Motor neuron (in vitro differentiated cells): Measurements from ENCODE around the gene STK17B. TPM values are rescaled to one million over a fixed set of nuclear protein-coding genes. Genes with fewer than 3 reads are reported as not detected.

Experiments used
- ATAC-seq, 8 experiments: fragments of 200-7000 bp; cut with Tn5 transposase; replicated peaks in 6 of 8; 2 replicates each; pipeline ENCODE4 v1.8.0; 2021; ENCODE audit warnings: mild to moderate bottlenecking in 8 of 8, moderate library complexity in 8 of 8
- H3K27ac ChIP-seq, 2 donors: fragments of 250-450 bp; sonication (Bioruptor Pico); 2 replicates each; pipeline ENCODE4 v1.9.0; 2021; ENCODE audit warnings: antibody characterized with exemption in 2 of 2, mild to moderate bottlenecking in 2 of 2, moderate library complexity in 1 of 2
- H3K4me1 ChIP-seq, 2 donors: fragments of 250-450 bp; sonication (Bioruptor Pico); replicated peaks in 1 of 2; 2 replicates each; pipeline ENCODE4 v1.6.1; 2021; ENCODE audit warnings: antibody characterized with exemption in 2 of 2, mild to moderate bottlenecking in 2 of 2, moderate library complexity in 1 of 2
- H3K4me3 ChIP-seq, 5 donors: fragments of 250-450 bp; sonication (Bioruptor Pico); 2 replicates each; pipeline ENCODE4 v1.9.0; 2021; ENCODE audit warnings: antibody characterized with exemption in 5 of 5, mild to moderate bottlenecking in 5 of 5, moderate library complexity in 4 of 5
- WGBS, 10 experiments: fragments of 450-650 bp; shearing (Covaris generic); methylation state at CpG; one replicate each; pipeline ENCODE4 v1.0.0; 2022; 5-methylcytosine and 5-hydroxymethylcytosine counted together
- in situ Hi-C, 9 experiments: fragments of 400-800 bp; cut with MboI; loops; one replicate each; pipeline ENCODE4 v1.15.0; 2021; ENCODE audit warnings: low sequenced_read_pairs in 9 of 9, low pct_unique_long_range_greater_than_20kb in 2 of 9; ENCODE audit not compliant: unreplicated experiment in 9 of 9
- total RNA-seq, 8 experiments: library from RNA; unstranded; fragments of 300-600 nt; gene quantifications; 2 replicates each; pipeline versions ENCODE4 v1.2.3 to v1.2.4, GENCODE V29; 2022

STK17B gene
- total RNA-seq, 8 experiments from 2014 or later = 2.7 to 28.3 (median 5.8) TPM

GRCh38 chr2:196142825-196143224, 28.6 kb downstream of the STK17B start:
- ATAC-seq = no peak
- Histone ChIP-seq H3K4me1 (no peaks in the 10 kb centered on the region), H3K4me3 (no peak overlapping the region), H3K27ac (no peak overlapping the region)
- 60 to 100% (median 100%) methylated on average over 1 of the region's 1 CpG; no CpG with 5 or more reads in 3 of the 10 experiments for WGBS, 10 experiments
- in situ Hi-C loops = no loop called here

DNA sequence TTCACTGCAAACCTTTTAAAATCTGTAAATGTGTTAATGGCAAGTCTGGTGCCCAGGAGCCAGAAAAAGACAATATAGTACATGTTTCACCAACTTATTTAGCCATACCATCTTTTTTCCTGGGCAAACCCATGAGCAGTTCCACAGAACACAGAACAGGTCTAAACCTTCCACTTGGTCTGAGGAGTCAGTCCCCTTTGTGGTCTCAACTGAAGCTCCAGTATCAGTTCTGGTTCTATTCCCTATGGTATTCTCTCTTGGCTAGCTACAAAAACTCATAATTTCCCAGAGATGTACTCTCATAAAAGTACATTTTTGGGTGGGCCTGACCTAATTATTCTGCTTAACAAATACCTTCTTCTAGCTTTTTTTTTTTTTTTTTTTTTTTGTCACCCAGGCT, 31.2 kb downstream of the STK17B start:
- H3K4me1 ChIP-seq = no peaks in the 10 kb centered on the region
- in situ Hi-C loops = no loop called here
- ATAC-seq = no peak
- H3K27ac ChIP-seq = no peak overlapping the region
- H3K4me3 ChIP-seq = no peak overlapping the region

DNA sequence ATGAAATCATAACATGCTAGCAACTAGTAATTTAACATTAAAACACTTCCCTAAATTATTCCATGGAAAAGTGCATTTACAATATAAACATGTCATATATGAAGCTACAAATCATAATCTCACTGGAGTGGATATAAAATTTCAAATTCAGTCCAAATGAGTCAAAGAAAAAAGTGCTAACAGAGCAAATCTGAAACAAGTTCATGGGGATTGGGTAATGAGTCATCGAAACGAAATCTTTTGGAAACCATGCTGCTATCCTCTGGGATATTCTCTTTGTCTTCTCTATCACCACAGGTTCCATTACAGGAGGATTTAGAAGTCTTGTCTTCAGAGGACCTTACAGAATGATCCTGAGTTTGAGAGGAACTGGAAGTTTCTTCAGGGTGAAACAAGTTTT, 34.1 kb downstream of the STK17B start:
- H3K4me1 ChIP-seq = no peaks in the 10 kb centered on the region
- H3K4me3 ChIP-seq = no peak overlapping the region
- 86 to 100% (median 95%) methylated on average over 2 of the region's 2 CpGs; no CpG with 5 or more reads in 1 of the 10 experiments for WGBS, 10 experiments
- no peak overlapping the region for H3K27ac ChIP-seq
- no peak for ATAC-seq
- in situ Hi-C loops = no loop called here

DNA sequence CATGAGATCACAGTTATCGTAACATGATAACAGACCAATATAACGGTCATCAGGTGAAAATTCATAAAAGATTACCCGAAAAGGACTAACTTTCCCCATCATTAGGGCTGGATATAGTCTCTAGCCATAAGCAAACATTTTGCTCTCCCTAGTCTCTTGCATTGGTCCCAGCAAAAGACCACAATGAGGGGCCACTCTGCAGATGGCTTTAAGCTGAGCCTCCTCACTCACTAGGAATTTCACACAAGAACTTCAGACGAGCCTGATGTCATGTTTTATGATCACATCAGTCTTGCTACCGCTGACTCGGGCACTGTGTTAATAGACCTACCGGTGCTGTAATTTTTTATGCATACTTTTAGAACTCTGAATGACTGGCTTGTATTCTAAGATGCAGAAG, 35.2 kb downstream of the STK17B start:
- no peaks in the 10 kb centered on the region for H3K4me1 ChIP-seq
- H3K27ac ChIP-seq = no peak overlapping the region
- in situ Hi-C loops = no loop called here
- peak in 1 of 8 experiments; percentile 49 for ATAC-seq
- no peak overlapping the region for H3K4me3 ChIP-seq
- 51 to 100% (median 81%) methylated on average over 2 to 6 of the region's 7 CpGs for WGBS, 10 experiments

DNA sequence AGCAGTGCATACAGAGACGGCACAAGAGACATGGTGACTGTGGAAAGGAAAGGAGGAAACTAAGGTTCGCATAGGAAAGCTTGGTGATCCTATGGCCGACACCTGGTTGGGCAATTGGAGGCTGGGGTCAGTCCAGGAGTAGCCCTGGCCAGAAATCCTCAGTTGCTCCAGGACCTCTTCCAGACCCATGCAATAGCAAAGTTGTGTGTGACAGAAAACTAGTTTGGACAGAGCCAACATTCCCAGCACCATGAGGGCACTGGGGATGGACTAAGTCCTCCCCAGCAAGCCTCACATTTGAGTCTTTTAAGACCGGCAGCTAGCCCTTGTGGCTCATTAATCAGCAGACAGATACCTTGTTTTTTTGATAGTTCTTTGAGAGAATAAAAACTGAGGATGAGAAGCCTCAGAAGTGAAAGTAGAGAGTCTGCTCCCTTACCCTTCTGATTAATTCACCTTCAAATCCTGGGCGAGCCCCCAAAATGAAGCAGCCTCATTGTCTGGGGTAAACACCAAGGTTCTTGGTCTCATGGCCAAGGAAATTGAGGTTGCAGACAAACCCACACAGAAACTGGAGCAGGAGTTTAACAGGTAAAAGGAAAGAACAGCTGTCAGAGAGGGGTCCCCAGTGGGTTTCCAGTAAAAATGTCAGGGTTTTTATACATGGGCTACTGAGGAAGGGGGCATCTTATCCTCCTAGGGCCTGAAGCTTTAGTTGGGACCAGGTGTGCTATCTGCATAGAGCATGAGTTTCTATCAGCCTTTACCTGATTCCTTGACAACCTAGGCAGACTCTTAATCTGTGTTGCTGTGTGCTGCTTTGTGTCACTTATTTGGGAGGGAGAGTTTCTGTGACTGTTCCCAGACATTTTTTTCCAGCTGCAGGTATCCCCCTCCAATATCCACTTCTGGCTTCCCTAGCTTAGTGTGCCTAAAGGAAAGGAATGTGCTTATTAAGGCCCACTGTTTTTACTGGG, 39.1 kb downstream of the STK17B start:
- no peak overlapping the region for H3K4me3 ChIP-seq
- in situ Hi-C loops = no loop called here
- no peak for ATAC-seq
- 50 to 100% (median 82%) methylated on average over 1 to 5 of the region's 5 CpGs; no CpG with 5 or more reads in 3 of the 10 experiments for WGBS, 10 experiments
- H3K27ac ChIP-seq = no peak overlapping the region
- no peaks in the 10 kb centered on the region for H3K4me1 ChIP-seq

- Histone ChIP-seq H3K27ac (no peak overlapping the region), H3K4me1 (no peaks in the 10 kb centered on the region), H3K4me3 (no peak overlapping the region)
- ATAC-seq = peak in 2 of 8 experiments; percentile 79 to 84
- in situ Hi-C loops = no loop called here
- WGBS, 10 experiments = 50 to 100% (median 81%) methylated on average over 1 to 4 of the region's 7 CpGs; no CpG with 5 or more reads in 2 of the 10 experiments
Observed at GRCh38 chr2:196131384-196131937, 39.9 kb downstream of the STK17B start.

DNA sequence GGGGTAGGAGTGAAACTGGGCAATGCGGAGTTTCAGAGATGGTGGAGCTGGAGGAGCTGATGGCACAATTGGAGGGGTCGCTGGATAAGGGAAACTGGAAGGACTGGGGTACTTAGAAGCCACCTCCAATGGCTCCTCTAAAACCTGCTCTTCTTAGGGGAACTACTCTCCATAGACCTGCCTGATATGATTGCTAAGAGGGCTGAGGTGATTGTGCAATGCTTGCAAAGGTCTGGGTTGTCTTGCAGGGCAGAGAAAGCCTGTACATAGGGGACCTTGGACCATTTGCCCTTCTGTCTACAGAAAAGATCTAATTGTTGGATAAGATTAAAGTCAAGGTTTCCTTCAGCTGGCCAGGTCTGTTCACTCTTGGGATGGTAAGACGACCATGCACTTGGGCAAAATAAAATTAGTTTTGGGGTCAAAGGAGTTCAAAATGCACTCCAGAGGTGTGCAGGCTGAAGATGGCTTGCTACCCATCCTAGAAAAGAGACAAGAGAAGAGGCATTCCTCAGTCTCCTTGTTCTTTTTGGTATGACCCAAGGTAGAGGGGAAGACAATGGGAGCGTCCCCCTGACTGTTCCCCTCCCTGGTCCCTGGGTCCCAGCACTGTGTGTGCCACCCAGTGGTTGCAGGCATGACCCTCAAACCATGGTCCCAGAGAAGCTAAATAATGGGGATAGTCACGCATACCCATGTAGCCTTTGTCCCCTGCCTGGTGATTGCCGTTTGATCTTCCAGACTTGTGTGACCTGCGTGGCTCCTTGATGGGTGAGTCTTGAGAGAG, 41.1 kb downstream of the STK17B start:
- H3K27ac ChIP-seq = no peak overlapping the region
- 80 to 100% (median 96%) methylated on average over 1 to 4 of the region's 7 CpGs; no CpG with 5 or more reads in 2 of the 10 experiments for WGBS, 10 experiments
- no peaks in the 10 kb centered on the region for H3K4me1 ChIP-seq
- no peak for ATAC-seq
- H3K4me3 ChIP-seq = no peak overlapping the region
- in situ Hi-C loops = no loop called here

DNA sequence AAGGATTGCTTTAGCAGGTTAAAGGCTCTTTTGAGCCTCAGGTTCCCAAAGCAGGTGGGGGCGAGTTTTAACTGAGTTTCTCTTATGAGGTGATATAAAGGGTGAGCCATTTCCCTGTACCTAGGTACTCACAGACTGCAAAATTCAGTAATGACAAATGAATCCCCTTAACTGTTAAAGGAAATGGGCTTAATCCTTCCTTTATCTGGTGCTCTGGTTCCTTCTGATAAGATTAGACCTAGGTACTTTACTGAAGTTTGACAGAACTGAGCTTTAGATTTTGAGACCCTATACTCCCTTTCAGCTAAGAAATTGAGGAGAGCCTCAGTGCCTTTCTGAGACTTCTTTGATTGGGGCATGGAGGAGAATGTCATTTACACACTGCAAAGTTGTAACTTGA, 42.6 kb downstream of the STK17B start:
- Histone ChIP-seq H3K27ac (no peak overlapping the region), H3K4me1 (no peaks in the 10 kb centered on the region), H3K4me3 (no peak overlapping the region)
- no peak for ATAC-seq
- in situ Hi-C loops = no loop called here
- WGBS, 10 experiments = 0 to 89% (median 82%) methylated on average over 1 of the region's 1 CpG; no CpG with 5 or more reads in 5 of the 10 experiments

GRCh38 chr2:196125596-196125995, 45.8 kb downstream of the STK17B start:
- H3K27ac ChIP-seq = no peak overlapping the region
- WGBS, 10 experiments = 0 to 86% (median 55%) methylated on average over 1 to 2 of the region's 2 CpGs; no CpG with 5 or more reads in 2 of the 10 experiments
- no peaks in the 10 kb centered on the region for H3K4me1 ChIP-seq
- ATAC-seq = no peak
- no peak overlapping the region for H3K4me3 ChIP-seq
- in situ Hi-C loops = no loop called here

DNA sequence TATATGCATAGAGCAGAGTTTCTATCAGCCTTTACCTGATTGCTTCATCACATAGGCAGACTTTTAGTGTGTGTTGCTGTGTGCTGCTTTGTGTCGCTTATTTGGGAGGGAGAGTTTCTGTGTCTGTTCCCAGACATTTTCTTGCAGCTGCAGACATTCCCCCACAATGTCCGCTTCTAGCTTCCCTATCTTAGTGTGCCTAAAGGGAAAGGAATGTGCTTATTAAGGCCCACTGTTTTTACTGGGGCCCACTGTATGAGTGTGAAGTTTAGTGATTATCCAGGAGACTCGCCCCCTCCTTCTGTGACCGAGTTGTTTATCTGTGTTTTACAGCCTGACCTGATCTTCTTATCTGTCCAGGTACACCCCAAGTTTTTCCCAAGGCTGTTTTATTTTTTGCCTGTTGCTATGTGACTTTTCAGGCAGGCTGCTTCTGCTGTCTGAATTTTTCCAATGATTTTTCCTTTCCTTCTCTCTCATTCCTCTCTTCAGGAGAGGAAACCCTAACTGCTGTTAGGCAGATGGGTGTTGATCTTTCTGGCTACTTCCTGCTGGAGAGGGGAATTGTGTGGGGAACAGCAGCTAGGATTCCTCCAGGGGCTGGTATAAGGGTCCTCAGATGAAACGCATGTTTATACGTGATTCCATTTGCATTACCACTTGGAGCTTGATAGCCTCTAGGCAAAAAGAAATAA, 47.6 kb downstream of the STK17B start:
- WGBS, 10 experiments = 35 to 100% (median 87%) methylated on average over 1 to 5 of the region's 6 CpGs; no CpG with 5 or more reads in 1 of the 10 experiments
- no peak for ATAC-seq
- no peak overlapping the region for H3K4me3 ChIP-seq
- H3K27ac ChIP-seq = no peak overlapping the region
- H3K4me1 ChIP-seq = no peaks in the 10 kb centered on the region
- in situ Hi-C loops = loop anchor here in 1 of 9 experiments (25.0 kb wide), 1 partner anchor 338 kb away; no protein-coding TSS in a partner anchor

DNA sequence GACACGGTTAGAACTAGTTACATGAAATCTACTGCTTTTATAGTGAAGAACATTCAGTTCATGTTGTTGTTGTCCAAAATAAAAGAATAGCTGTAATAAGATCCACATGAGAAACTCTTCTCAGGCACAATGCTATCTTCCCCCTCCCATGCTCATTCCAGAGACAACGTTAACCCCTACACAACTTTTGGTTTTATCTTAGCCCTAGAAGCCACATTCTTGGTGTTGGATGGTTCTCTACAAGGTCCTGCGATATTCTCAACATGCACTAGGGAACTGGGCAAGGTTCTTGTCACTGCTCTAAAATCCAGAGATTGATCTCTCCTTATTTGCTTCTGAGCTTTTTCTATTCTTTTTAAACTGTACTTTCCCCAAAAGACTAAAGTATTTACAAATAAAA, 51.5 kb downstream of the STK17B start:
- no peak for ATAC-seq
- WGBS, 10 experiments = 59 to 96% (median 85%) methylated on average over 2 to 3 of the region's 3 CpGs; no CpG with 5 or more reads in 2 of the 10 experiments
- H3K27ac ChIP-seq = no peak overlapping the region
- no peaks in the 10 kb centered on the region for H3K4me1 ChIP-seq
- no peak overlapping the region for H3K4me3 ChIP-seq
- in situ Hi-C loops = loop anchor here in 1 of 9 experiments (25.0 kb wide), 1 partner anchor 342 kb away; no protein-coding TSS in a partner anchor

GRCh38 chr2:196117214-196117705, 54.1 kb downstream of the STK17B start:
- no peak for ATAC-seq
- in situ Hi-C loops = loop anchor here in 1 of 9 experiments (25.0 kb wide), 1 partner anchor 345 kb away; no protein-coding TSS in a partner anchor
- peaks cover 8 to 15% of the 10 kb centered on the region in 2 donors for H3K4me1 ChIP-seq
- no peak overlapping the region for H3K27ac ChIP-seq
- H3K4me3 ChIP-seq = no peak overlapping the region
- 88 to 100% (median 94%) methylated on average over 2 to 4 of the region's 4 CpGs for WGBS, 10 experiments
